Testis (tissue), 2 donors: ENCODE measurements around the gene ARID1A.

Experiments
- POLR2A ChIP-seq: fragments of 450-650 bp; IDR thresholded peaks from one replicate; pipeline ENCODE4 v1.6.1; 2017; ENCODE audit warnings: antibody characterized with exemption, mild to moderate bottlenecking, moderate library complexity
- TF ChIP-seq, protein P1 (sequence below), 3 experiments: fragments of 450-650 bp in 2 of 3; fragments of 200-600 bp in 1 of 3; sonication (generic) in 1 of 3; IDR thresholded peaks; one replicate each; pipeline ENCODE4 v1.5.1; 2016 to 2019; ENCODE audit warnings: antibody characterized with exemption in 3 of 3, mild to moderate bottlenecking in 2 of 3, moderate library complexity in 1 of 3

DNA sequence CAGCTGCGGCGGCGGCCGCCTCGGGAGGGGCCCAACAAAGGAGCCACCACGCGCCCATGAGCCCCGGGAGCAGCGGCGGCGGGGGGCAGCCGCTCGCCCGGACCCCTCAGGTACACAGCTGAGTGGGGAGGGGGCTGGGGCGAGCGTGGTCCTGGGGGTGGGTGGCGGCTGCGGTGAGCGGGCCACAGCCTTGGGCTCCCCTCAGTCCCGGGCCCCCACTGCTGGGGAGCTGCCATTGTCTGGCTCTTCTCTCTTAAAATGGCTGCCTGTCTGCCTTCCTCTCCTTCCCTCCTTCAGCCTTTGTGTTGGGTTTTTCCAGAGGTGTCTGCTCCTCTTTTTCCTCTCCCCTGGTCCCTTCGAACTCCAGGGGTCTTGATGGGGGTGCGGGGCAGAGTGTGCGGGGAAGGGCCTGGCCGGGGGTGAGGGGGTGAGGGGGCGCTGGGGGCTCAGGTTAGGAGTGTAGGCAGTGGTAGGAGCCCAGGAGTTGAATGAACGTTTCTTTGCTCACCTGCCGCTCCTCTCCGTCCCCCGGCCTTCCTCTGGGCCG lies 1.7 kb downstream of the ARID1A start:
- TF ChIP-seq, protein P1, sequence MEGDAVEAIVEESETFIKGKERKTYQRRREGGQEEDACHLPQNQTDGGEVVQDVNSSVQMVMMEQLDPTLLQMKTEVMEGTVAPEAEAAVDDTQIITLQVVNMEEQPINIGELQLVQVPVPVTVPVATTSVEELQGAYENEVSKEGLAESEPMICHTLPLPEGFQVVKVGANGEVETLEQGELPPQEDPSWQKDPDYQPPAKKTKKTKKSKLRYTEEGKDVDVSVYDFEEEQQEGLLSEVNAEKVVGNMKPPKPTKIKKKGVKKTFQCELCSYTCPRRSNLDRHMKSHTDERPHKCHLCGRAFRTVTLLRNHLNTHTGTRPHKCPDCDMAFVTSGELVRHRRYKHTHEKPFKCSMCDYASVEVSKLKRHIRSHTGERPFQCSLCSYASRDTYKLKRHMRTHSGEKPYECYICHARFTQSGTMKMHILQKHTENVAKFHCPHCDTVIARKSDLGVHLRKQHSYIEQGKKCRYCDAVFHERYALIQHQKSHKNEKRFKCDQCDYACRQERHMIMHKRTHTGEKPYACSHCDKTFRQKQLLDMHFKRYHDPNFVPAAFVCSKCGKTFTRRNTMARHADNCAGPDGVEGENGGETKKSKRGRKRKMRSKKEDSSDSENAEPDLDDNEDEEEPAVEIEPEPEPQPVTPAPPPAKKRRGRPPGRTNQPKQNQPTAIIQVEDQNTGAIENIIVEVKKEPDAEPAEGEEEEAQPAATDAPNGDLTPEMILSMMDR (IDR thresholded peaks at IDR 0.05): no peak
- TF ChIP-seq POLR2A: no peak
